Fibroblast of lung (primary cell): ENCODE measurements around the gene DNAJB13. TPM values are rescaled to one million over a fixed set of nuclear protein-coding genes. Genes with fewer than 3 reads are reported as not detected.

Source experiments
- DNase-seq, 2 donors: peaks; one replicate each; pipeline versions ENCODE4 v3.0.0 to v3.0.0-alpha.2; 2010; ENCODE audit warnings: low read depth in 2 of 2
- H2AFZ ChIP-seq: 2 replicates; pipeline ENCODE4 v1.5.1; 2012; ENCODE audit warnings: low read length, control low read depth, inconsistent platforms
- H3K27ac ChIP-seq: 2 replicates; pipeline ENCODE4 v1.5.1; 2011; ENCODE audit warnings: low read length, control low read depth; ENCODE audit not compliant: insufficient read depth
- H3K27me3 ChIP-seq: 2 replicates; pipeline ENCODE4 v1.5.1; 2011; ENCODE audit warnings: mild to moderate bottlenecking, low read length; ENCODE audit not compliant: control insufficient read depth, insufficient read depth
- H3K36me3 ChIP-seq: 2 replicates; pipeline ENCODE4 v1.5.1; 2011; ENCODE audit warnings: low read length; ENCODE audit not compliant: control insufficient read depth, insufficient read depth
- H3K4me1 ChIP-seq: 2 replicates; pipeline ENCODE4 v1.5.1; 2011; ENCODE audit warnings: low read length; ENCODE audit not compliant: control insufficient read depth, insufficient read depth; ENCODE audit errors: extremely low read depth
- H3K4me2 ChIP-seq: 2 replicates; pipeline ENCODE4 v1.5.1; 2011; ENCODE audit warnings: low read length, control low read depth; ENCODE audit not compliant: insufficient read depth; ENCODE audit errors: extremely low read depth
- H3K4me3 ChIP-seq, 4 experiments: fragments of 200-600 bp in 1 of 4; sonication (generic) in 1 of 4; replicated peaks in 1 of 4; 2 replicates each; pipeline ENCODE4 v1.5.1; 2011 to 2016; ENCODE audit warnings: low read length in 4 of 4, low read depth in 3 of 4, mild to moderate bottlenecking in 3 of 4, control low read depth in 2 of 4, inconsistent platforms in 1 of 4, mixed read lengths in 1 of 4; ENCODE audit not compliant: insufficient read depth in 1 of 4; ENCODE audit errors: control extremely low read depth in 1 of 4
- H3K79me2 ChIP-seq: 2 replicates; pipeline ENCODE4 v1.5.1; 2012; ENCODE audit warnings: mild to moderate bottlenecking, low read length, inconsistent platforms; ENCODE audit not compliant: control insufficient read depth, insufficient read depth
- H3K9ac ChIP-seq: 2 replicates; pipeline ENCODE4 v1.5.1; 2011; ENCODE audit warnings: mild to moderate bottlenecking, low read length, control low read depth; ENCODE audit not compliant: insufficient read depth
- H3K9me3 ChIP-seq: 2 replicates; pipeline ENCODE4 v1.5.1; 2012; ENCODE audit warnings: low read depth, low read length; ENCODE audit not compliant: control insufficient read depth, insufficient read depth
- H4K20me1 ChIP-seq: 2 replicates; pipeline ENCODE4 v1.5.1; 2011; ENCODE audit warnings: low read length; ENCODE audit not compliant: control insufficient read depth, insufficient read depth; ENCODE audit errors: extremely low read depth
- EZH2 ChIP-seq: IDR thresholded peaks from 2 replicates; pipeline ENCODE4 v1.5.1; 2012; ENCODE audit warnings: low read length, control low read depth, mild to moderate bottlenecking; ENCODE audit errors: missing control alignments
- polyA plus RNA-seq, 2 donors: library from polyadenylated mRNA; depleted of rRNA in 1 of 2; stranded (reverse) in 1 of 2; unstranded in 1 of 2; fragments of >200 nt; gene quantifications; 2 replicates each; pipeline ENCODE4 v1.2.1, GENCODE V29; 2011 to 2012; ENCODE audit warnings: missing spikeins in 1 of 2
- total RNA-seq: library from RNA; depleted of rRNA; stranded (reverse); fragments of >200 nt; gene quantifications from 2 replicates; pipeline ENCODE4 v1.2.1, GENCODE V29; 2014
- TF ChIP-seq, protein P1 (sequence below), 2 donors: IDR thresholded peaks in 1 of 2; conservative IDR thresholded peaks in 1 of 2; 1 replicate in 1 of 2; 2 replicates in 1 of 2; pipeline ENCODE4 v1.5.1; 2011 to 2012; ENCODE audit warnings: low read length in 2 of 2, control low read depth in 1 of 2, inconsistent platforms in 1 of 2, low read depth in 1 of 2, mild to moderate bottlenecking in 1 of 2

Gene DNAJB13
- total and polyA plus RNA-seq, 2 donors (not counting 1 experiment from before 2014, with no cell fraction given), result 0.10 to 0.17 TPM

DNA sequence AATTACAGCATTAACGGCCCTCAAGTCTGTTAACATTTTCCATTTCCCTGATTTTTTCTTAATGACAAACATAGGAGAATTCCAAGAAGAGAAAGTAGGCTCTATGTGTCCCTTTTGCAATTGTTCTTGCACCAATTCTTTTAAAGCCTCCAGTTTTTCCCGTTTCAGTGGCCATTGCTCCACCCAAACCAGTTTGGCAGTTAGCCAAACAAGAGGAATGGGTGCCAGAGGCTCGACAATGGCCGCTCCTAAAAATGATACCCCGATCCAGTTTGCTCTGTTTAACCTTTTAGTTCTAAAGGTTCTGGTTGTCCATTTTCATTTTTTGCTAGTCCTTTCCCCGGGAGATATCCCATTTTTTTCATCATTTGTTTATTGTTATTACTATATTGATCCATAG lies 6.7 kb upstream of the DNAJB13 start:
- no peak overlapping the region for H3K4me3 ChIP-seq
- H3K36me3 ChIP-seq, result no peaks in the 10 kb centered on the region
- H3K27me3 ChIP-seq, result no peaks in the 10 kb centered on the region
- H3K9ac ChIP-seq, result no peak overlapping the region
- H3K9me3 ChIP-seq, result no peaks in the 10 kb centered on the region
- no peak overlapping the region for H2AFZ ChIP-seq
- H3K79me2 ChIP-seq, result no peaks in the 10 kb centered on the region
- no peaks in the 10 kb centered on the region for H4K20me1 ChIP-seq
- TF ChIP-seq EZH2, result no peak
- TF ChIP-seq, protein P1, sequence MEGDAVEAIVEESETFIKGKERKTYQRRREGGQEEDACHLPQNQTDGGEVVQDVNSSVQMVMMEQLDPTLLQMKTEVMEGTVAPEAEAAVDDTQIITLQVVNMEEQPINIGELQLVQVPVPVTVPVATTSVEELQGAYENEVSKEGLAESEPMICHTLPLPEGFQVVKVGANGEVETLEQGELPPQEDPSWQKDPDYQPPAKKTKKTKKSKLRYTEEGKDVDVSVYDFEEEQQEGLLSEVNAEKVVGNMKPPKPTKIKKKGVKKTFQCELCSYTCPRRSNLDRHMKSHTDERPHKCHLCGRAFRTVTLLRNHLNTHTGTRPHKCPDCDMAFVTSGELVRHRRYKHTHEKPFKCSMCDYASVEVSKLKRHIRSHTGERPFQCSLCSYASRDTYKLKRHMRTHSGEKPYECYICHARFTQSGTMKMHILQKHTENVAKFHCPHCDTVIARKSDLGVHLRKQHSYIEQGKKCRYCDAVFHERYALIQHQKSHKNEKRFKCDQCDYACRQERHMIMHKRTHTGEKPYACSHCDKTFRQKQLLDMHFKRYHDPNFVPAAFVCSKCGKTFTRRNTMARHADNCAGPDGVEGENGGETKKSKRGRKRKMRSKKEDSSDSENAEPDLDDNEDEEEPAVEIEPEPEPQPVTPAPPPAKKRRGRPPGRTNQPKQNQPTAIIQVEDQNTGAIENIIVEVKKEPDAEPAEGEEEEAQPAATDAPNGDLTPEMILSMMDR (conservative IDR thresholded peaks at IDR 0.05 in 1 of 2, IDR thresholded peaks at IDR 0.05 in 1 of 2; ENCODE audit: low read depth in 1 of 2, low read length in 2 of 2), result no peak
- H3K4me1 ChIP-seq, result no peaks in the 10 kb centered on the region
- no peak for DNase-seq
- H3K27ac ChIP-seq, result no peak overlapping the region
- H3K4me2 ChIP-seq, result no peak overlapping the region

DNA sequence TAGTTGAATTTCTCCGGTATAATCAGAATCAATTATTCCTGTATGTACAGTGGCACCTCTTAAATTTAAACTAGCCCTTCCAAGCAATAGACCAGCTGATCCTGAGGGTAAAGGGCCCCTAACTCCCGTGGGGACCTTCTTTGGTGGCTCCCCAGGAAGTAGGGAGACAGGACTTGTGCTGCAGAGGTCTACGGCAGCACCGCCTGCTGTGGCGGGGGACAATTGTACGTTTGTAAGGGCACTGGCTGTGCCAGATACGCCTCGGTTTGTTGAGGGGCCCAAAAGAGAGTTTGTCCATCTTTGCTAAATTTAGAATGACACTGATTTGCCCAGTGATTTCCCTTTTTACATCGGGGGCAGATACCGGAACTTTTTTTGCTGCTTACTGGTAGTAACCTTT lies 5.9 kb upstream of the DNAJB13 start:
- no peak overlapping the region for H2AFZ ChIP-seq
- TF ChIP-seq, protein P1 (conservative IDR thresholded peaks at IDR 0.05 in 1 of 2, IDR thresholded peaks at IDR 0.05 in 1 of 2; ENCODE audit: low read depth in 1 of 2, low read length in 2 of 2), result no peak
- no peak for TF ChIP-seq EZH2
- no peak overlapping the region for H3K4me2 ChIP-seq
- no peaks in the 10 kb centered on the region for H3K36me3 ChIP-seq
- H3K27ac ChIP-seq, result no peak overlapping the region
- no peaks in the 10 kb centered on the region for H3K4me1 ChIP-seq
- H3K9ac ChIP-seq, result no peak overlapping the region
- no peaks in the 10 kb centered on the region for H3K79me2 ChIP-seq
- H3K4me3 ChIP-seq, result no peak overlapping the region
- H4K20me1 ChIP-seq, result no peaks in the 10 kb centered on the region
- DNase-seq, result no peak
- no peaks in the 10 kb centered on the region for H3K9me3 ChIP-seq
- no peaks in the 10 kb centered on the region for H3K27me3 ChIP-seq

DNA sequence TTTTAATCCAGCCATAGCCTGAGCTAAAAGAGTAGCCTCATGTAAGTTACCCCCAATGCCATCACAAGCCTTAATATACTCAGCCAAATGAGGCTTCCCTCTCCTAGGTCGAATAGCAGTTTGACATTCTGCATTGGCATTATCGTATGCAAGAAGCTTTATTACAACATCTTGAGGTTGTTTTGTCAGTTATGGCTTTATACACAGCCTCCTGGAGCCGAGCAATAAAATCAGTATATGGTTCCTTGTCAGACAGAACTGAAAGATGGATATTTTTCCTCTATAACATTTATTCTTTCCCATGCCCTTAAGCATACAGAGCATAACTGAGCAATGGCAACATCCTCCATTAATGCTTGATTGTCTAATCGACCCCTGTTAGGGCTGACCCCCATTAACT lies 5.4 kb upstream of the DNAJB13 start:
- H4K20me1 ChIP-seq, result no peaks in the 10 kb centered on the region
- H3K4me2 ChIP-seq, result no peak overlapping the region
- DNase-seq, result no peak
- H3K9ac ChIP-seq, result no peak overlapping the region
- H2AFZ ChIP-seq, result no peak overlapping the region
- no peak for TF ChIP-seq EZH2
- TF ChIP-seq, protein P1 (conservative IDR thresholded peaks at IDR 0.05 in 1 of 2, IDR thresholded peaks at IDR 0.05 in 1 of 2; ENCODE audit: low read depth in 1 of 2, low read length in 2 of 2), result no peak
- no peaks in the 10 kb centered on the region for H3K79me2 ChIP-seq
- H3K27me3 ChIP-seq, result no peaks in the 10 kb centered on the region
- no peaks in the 10 kb centered on the region for H3K36me3 ChIP-seq
- H3K4me3 ChIP-seq, result no peak overlapping the region
- no peaks in the 10 kb centered on the region for H3K9me3 ChIP-seq
- no peak overlapping the region for H3K27ac ChIP-seq
- H3K4me1 ChIP-seq, result no peaks in the 10 kb centered on the region
